GM18951 (cell line): ENCODE results near the gene FMO5.

Experiments used
- POLR2A ChIP-seq: IDR thresholded peaks from 4 replicates; pipeline ENCODE4 v1.6.1; 2011; ENCODE audit warnings: mild to moderate bottlenecking; ENCODE audit not compliant: insufficient read length, insufficient read depth; ENCODE audit errors: extremely low read depth
- in situ Hi-C: fragments of 300-500 bp; cut with MboI; formaldehyde crosslinking; loops from one replicate; pipeline ENCODE4 v1.12.0; 2022; ENCODE audit warnings: low sequenced_read_pairs, mixed read lengths, inconsistent platforms; ENCODE audit not compliant: unreplicated experiment

FMO5 gene

GRCh38 chr1:147225193-147225730 is at the start of gene FMO5:
FMO5 (minus strand) TSS chr1:147225339; CDS start chr1:147225029, 310 bp downstream.
- in situ Hi-C loops = no loop called here
- no peak for TF ChIP-seq POLR2A

DNA sequence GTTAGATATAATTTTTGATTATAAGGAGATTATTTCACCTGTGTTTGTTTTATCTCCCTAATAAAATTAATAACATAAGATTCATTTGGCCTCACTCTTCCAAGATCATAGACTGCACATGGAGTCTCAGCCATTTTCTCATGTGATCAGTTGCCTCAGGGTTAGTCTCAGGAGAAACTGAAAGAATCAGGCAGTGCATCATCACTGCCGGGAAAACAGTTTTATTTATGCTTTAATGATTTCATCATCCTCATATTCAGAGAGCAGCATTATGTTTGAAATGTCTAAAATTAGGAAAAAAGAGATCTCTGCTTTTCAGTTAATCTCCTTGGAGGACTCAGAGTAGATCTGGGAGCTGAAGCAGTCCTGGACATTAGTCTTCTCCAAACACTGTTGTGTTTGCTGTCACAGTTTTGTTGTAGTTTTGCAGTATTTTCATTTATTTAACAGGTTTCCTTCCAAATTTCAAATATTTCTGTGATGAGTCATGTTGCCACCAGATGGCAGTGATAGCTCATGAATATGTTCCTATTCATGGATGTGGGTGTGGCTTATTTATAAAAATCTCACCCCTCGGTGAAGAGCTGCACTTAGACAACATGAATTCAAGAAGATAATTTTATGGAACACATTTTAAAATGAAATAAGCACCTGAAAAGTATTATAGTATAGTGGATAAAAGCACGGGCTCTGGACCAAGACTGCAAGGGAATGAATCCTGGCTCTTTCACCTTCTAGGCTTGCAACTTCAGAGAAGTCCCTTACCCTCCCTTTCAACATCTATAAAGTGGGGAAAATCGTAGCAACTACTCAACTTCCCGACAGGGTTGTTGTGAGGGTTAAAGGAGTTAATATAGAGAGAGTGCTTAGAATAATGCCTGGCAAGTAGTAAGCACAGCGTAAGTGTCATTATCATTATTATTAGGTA is 48.5 kb upstream of the FMO5 start:
- no peak for TF ChIP-seq POLR2A
- in situ Hi-C loops = loop anchor here (10.0 kb wide), 1 partner anchor 351 kb away; no protein-coding TSS in a partner anchor

DNA sequence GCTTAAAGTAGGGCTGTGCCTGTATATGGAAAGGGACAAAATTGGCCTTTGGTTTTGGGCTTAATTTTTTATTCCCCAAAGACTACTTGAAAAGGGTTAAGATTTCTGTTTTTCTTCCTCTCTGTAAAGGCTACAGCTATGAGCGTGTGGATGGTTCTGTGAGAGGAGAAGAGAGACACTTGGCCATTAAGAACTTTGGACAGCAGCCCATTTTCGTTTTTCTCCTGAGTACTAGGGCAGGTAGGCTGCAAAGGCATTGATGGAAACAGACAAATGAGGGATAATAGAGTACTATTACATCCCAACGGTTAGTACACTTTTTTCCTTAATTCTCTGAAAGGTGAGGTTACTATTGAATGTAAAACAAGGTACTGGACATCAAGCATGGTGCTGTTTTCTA is 46.9 kb upstream of the FMO5 start:
- in situ Hi-C loops = loop anchor here (10.0 kb wide), 1 partner anchor 353 kb away; no protein-coding TSS in a partner anchor

GRCh38 chr1:147270721-147271120 is 45.6 kb upstream of the FMO5 start:
- TF ChIP-seq POLR2A = no peak
- in situ Hi-C loops = loop anchor here (10.0 kb wide), 1 partner anchor 354 kb away; no protein-coding TSS in a partner anchor

More for the DNA sequence above, 46.9 kb upstream of the FMO5 start:
- TF ChIP-seq POLR2A = no peak

DNA sequence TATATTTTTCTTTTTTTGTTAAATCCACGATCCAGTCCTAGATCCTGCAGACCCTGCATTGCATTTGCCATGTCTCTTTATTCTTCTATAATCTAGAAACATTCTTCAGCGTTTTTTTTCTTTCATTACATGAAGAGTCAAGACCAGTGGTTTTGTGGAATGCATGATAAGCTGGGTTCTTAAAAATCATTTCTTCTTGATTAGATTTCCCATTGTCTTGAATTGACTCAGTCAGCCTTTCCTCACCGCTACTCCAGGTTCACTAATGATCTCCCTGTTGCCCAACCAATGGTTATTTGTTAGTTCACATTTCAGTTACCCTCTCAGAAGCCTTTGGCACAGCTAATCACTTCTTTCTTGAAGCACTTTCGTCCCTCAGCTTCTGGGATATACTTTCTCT is 42.6 kb upstream of the FMO5 start:
- in situ Hi-C loops = no loop called here
- TF ChIP-seq POLR2A = no peak

DNA sequence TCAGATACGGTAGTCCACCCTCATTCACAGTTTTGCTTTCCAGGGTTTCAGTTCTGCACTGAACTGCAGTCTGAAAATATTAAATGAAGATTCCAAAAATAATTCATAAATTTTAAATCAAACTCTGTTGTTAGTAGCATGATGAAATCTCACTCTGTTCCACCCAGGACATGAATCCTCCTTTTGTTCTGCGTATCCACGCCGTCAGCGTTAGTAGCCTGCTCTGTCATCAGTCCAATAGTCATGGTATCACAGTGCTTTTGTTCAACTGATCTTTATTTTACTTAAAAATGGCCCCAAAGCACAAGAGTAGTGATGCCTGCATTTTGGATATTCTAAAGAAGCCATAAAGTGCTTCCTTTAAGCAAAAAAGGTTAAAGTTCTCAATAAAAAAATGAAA is 41.2 kb upstream of the FMO5 start:
- no peak for TF ChIP-seq POLR2A
- in situ Hi-C loops = no loop called here

DNA sequence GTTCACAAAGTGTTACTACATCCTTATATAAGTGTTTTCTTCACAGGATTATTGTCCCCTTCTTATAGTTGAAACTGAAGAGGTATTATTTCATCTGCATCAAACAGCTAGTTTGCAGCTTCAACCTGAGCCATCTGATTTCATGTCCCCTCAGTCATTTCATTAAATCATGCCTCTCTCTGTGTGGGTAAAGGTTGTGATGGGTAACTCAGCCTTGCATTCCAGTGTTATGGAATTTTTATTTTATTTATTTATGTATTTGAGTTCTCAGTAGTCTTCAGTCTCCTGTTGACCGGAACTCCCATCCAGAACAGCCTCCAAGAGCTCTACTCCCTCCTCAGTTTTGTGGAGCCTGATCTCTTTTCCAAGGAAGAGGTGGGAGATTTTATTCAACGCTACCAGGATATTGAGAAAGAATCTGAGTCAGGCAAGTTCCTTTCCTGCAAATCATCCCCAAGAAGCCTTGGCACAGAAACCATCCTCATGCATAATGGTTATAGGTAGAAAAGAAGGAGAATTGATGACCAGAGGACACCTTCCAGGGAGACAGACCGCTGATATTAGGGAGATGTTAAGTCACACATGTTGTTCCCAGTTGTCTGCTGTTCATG is 39.1 kb upstream of the FMO5 start:
- no peak for TF ChIP-seq POLR2A
- in situ Hi-C loops = no loop called here

GRCh38 chr1:147260956-147261355 is 35.8 kb upstream of the FMO5 start:
- in situ Hi-C loops = no loop called here
- no peak for TF ChIP-seq POLR2A

GRCh38 chr1:147252540-147252939 is 27.4 kb upstream of the FMO5 start:
- in situ Hi-C loops = no loop called here
- TF ChIP-seq POLR2A = no peak

GRCh38 chr1:147247656-147248238 is 22.6 kb upstream of the FMO5 start:
- no peak for TF ChIP-seq POLR2A
- in situ Hi-C loops = no loop called here

DNA sequence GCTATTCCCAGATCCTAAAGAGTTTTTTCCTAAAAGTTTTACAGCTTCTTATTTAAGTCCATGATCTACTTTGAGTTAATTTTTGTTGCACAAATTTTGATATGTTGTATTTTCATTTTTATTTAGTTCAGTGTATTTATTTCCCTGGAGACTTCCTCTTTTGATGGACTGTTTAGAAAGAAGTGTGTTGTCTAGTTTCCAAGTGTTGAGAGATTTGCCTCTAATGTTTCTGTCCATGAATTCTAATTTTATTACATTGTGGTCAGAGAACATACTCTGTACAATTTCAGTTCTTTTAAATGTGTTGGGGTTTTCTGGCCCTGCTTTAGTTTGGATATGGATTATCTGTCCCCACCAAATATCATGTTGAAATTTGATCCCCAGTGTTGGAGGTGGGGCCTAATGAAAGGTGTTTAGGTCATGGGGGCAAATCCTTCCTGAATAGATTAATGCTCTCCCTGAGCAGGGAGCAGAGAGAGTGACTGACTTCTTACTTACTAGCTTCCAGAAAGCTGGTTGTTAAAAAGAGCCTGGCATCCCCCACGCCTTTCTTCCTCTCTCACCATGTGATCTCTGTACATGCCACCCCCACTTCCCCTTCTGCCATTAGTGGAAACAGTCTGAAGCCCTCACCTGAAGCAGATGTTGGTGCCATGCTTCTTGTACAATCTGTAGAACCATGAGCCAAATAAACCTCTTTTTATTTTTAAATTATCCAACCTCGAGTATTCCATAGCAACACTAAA is 21.9 kb upstream of the FMO5 start:
- no peak for TF ChIP-seq POLR2A
- in situ Hi-C loops = no loop called here

DNA sequence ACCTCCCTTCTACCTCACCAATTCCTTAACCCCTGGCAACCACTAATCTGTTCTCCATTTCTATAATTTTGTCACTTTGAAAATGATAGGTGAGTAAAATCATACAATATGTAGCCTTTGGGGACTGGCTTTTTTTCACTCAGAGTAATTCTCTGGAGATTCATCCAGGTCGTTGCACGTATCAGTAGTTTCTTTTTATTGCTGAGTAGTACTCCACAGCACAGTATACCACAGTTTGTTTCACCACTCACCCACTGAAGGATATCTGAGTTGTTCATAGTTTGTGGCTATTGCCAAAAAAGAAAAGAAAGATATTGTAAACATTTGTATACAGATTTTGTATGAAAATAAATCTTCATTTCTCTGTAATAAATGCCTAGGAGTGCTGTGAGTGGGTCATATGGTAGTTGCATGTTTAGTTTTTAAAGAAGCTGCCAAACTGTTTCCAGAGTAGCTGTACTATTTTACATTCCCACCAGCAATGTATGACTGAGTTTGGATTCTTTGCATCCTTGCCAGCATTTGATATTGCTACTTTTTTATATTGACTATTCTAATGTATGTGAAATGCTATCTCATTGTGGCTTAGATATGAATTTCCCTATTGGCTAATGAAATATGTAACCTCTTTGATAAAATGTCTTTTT is 21.0 kb upstream of the FMO5 start:
- TF ChIP-seq POLR2A = no peak
- in situ Hi-C loops = no loop called here
